SK-N-SH treated with all-trans-retinoic acid at 6 μM for 48 hours (cell line): ENCODE measurements around the gene GABARAP.

ENCODE experiments used
- ATAC-seq: fragments of 200-7000 bp; cut with Tn5 transposase; 3 replicates; pipeline ENCODE4 v1.9.1; 2020; ENCODE audit warnings: mild to moderate bottlenecking, moderate library complexity
- ARNTL ChIP-seq: fragments of 450-650 bp; formaldehyde crosslinking; IDR thresholded peaks from 2 replicates; pipeline ENCODE4 v1.5.0; 2020; ENCODE audit warnings: low read depth, mild to moderate bottlenecking, moderate library complexity, borderline replicate concordance
- BACH2 ChIP-seq: fragments of 250-450 bp; sonication (Bioruptor Pico); IDR thresholded peaks from 2 replicates; pipeline ENCODE4 v1.9.0; 2021; ENCODE audit warnings: mild to moderate bottlenecking, borderline replicate concordance
- CSDC2 ChIP-seq: fragments of 250-450 bp; sonication (Bioruptor Pico); IDR thresholded peaks from 2 replicates; pipeline ENCODE4 v1.5.0; 2020; ENCODE audit warnings: mild to moderate bottlenecking, moderate library complexity
- CSRNP3 ChIP-seq: fragments of 250-450 bp; sonication (Bioruptor Pico); IDR thresholded peaks from 2 replicates; pipeline ENCODE4 v1.5.1; 2021; ENCODE audit warnings: mild to moderate bottlenecking, moderate library complexity
- ISL1 ChIP-seq: fragments of 250-450 bp; sonication (Bioruptor Pico); IDR thresholded peaks from 2 replicates; pipeline ENCODE4 v2.1.2; 2022; ENCODE audit warnings: mild to moderate bottlenecking, moderate library complexity
- OSR1 ChIP-seq: fragments of 250-450 bp; sonication (Bioruptor Pico); IDR thresholded peaks from 2 replicates; pipeline ENCODE4 v1.8.0; 2022; ENCODE audit warnings: moderate library complexity, mild to moderate bottlenecking, inconsistent platforms
- POU6F1 ChIP-seq: fragments of 250-450 bp; sonication (Bioruptor Pico); IDR thresholded peaks from 2 replicates; pipeline ENCODE4 v1.8.0; 2021; ENCODE audit warnings: low read depth, mild to moderate bottlenecking, moderate library complexity, borderline replicate concordance
- PPARA ChIP-seq: fragments of 250-450 bp; sonication (Bioruptor Pico); IDR thresholded peaks from 2 replicates; pipeline ENCODE4 v1.5.0; 2020; ENCODE audit warnings: mild to moderate bottlenecking, borderline replicate concordance
- RARB ChIP-seq: fragments of 250-450 bp; sonication (Bioruptor Pico); IDR thresholded peaks from 2 replicates; pipeline ENCODE4 v1.8.0; 2021; ENCODE audit warnings: mild to moderate bottlenecking, moderate library complexity
- SNAI2 ChIP-seq: fragments of 250-450 bp; sonication (Bioruptor Pico); IDR thresholded peaks from 2 replicates; pipeline ENCODE4 v1.5.0; 2020; ENCODE audit warnings: mild to moderate bottlenecking, moderate library complexity
- TOX ChIP-seq: fragments of 250-450 bp; sonication (Bioruptor Pico); IDR thresholded peaks from 2 replicates; pipeline ENCODE4 v1.8.0; 2021; ENCODE audit warnings: mild to moderate bottlenecking, moderate library complexity, borderline replicate concordance
- TSHZ2 ChIP-seq: fragments of 250-450 bp; sonication (Bioruptor Pico); IDR thresholded peaks from 2 replicates; pipeline ENCODE4 v1.5.0; 2020; ENCODE audit warnings: mild to moderate bottlenecking, moderate library complexity
- ZC3H10 ChIP-seq: fragments of 250-450 bp; sonication (Bioruptor Pico); IDR thresholded peaks from 2 replicates; pipeline ENCODE4 v1.5.1; 2021; ENCODE audit warnings: mild to moderate bottlenecking, moderate library complexity
- ZFP3 ChIP-seq: fragments of 250-450 bp; sonication (Bioruptor Pico); IDR thresholded peaks from 2 replicates; pipeline ENCODE4 v1.5.0; 2020; ENCODE audit warnings: mild to moderate bottlenecking, moderate library complexity
- ZFP30 ChIP-seq: fragments of 450-650 bp; formaldehyde crosslinking; IDR thresholded peaks from 2 replicates; pipeline ENCODE4 v1.5.0; 2022; ENCODE audit warnings: mild to moderate bottlenecking, moderate library complexity
- ZNF565 ChIP-seq: fragments of 450-650 bp; formaldehyde crosslinking; conservative IDR thresholded peaks from 2 replicates; pipeline ENCODE4 v1.5.0; 2020; ENCODE audit warnings: low read depth, mild to moderate bottlenecking, moderate library complexity
- ZNF8 ChIP-seq: fragments of 450-650 bp; formaldehyde crosslinking; IDR thresholded peaks from 2 replicates; pipeline ENCODE4 v1.5.0; 2020; ENCODE audit warnings: mild to moderate bottlenecking, moderate library complexity

Gene GABARAP

GRCh38 chr17:7263801-7264078, 21.5 kb upstream of the GABARAP start:
- TF ChIP-seq ZFP30 (CRISPR knock-in tag) (no peak), ZNF565 (CRISPR knock-in tag) (no peak), PPARA (no peak), POU6F1 (CRISPR knock-in tag) (no peak), CSRNP3 (no peak), SNAI2 (no peak)
- ATAC-seq = no peak

GRCh38 chr17:7262935-7263800, 20.9 kb upstream of the GABARAP start:
- no peak; the same call in 2 of the 3 replicates for ATAC-seq
- TF ChIP-seq RARB (CRISPR knock-in tag) (no peak), ZC3H10 (CRISPR knock-in tag) (no peak), TSHZ2 (no peak), TOX (no peak), POU6F1 (CRISPR knock-in tag) (no peak), BACH2 (no peak), OSR1 (CRISPR knock-in tag) (no peak), PPARA (no peak), CSRNP3 (no peak), ISL1 (CRISPR knock-in tag) (no peak), ARNTL (CRISPR knock-in tag) (no peak), ZNF8 (CRISPR knock-in tag) (no peak), ZFP3 (CRISPR knock-in tag) (no peak), CSDC2 (no peak)

GRCh38 chr17:7262192-7262934, 20.1 kb upstream of the GABARAP start, which contains the start of gene CLDN7:
TSS of gene CLDN7 (minus strand) at chr17:7262478. CDS start at chr17:7262043, 435 bp downstream.
- TF ChIP-seq CSDC2 (no peak), ZC3H10 (CRISPR knock-in tag) (no peak), ZFP3 (CRISPR knock-in tag) (no peak), BACH2 (no peak), POU6F1 (CRISPR knock-in tag) (no peak), TSHZ2 (no peak), RARB (CRISPR knock-in tag) (no peak)
- ATAC-seq = no peak
